ENCODE data around the gene ATXN1. TPM values are rescaled to one million over a fixed set of nuclear protein-coding genes. Genes with fewer than 3 reads are reported as not detected.

The ATXN1 gene
- total RNA-seq, 1 experiment from 2014 or later, result 8.1 TPM

DNA sequence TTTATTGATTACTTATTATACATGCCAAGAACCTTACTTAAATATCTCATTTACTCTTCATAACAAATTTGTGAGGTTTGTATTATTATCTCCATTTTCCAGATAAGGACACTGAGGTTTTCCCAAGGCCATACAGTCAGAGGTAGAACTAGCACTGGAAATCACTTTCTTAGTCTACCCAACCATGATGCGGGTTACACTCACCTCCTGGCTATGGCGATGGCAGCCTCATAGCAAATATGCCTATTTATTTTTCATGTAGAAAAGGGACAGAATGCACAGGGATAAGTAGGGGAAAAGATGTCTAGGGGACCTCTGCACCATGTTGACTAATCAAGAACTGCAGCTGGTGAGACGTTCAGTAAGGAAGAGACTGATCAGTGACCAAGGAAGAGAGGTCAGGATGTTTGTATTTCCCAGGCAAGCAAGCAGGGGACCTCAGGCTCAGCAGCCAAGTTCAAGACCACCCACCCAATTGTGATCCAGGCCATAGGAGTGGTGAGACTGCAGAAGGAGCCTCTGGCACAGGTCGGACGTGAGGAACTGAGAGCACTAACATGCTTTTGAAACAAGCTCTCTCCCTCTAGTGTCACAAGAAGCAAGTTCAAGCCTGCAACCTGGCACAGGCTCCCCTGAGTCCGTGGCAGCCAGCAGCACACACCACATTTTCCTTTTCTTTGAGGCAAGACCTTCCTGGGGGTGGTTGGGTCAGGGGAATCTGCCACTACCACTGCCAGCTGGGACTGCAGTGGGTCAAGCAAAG, 425.0 kb downstream of the ATXN1 start:
- TF ChIP-seq SMAD4 (CRISPR knock-in tag; IDR thresholded peaks at IDR 0.05) (no peak), ESRRA (CRISPR knock-in tag; IDR thresholded peaks at IDR 0.05; ENCODE audit: borderline replicate concordance) (no peak), FOXJ3 (CRISPR knock-in tag; IDR thresholded peaks at IDR 0.05; ENCODE audit: borderline replicate concordance) (no peak), GTF2I (CRISPR knock-in tag; conservative IDR thresholded peaks at IDR 0.05) (no peak), JAZF1 (CRISPR knock-in tag; IDR thresholded peaks at IDR 0.05) (no peak)
- TF ChIP-seq, protein P1, sequence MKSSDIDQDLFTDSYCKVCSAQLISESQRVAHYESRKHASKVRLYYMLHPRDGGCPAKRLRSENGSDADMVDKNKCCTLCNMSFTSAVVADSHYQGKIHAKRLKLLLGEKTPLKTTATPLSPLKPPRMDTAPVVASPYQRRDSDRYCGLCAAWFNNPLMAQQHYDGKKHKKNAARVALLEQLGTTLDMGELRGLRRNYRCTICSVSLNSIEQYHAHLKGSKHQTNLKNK (CRISPR knock-in tag; IDR thresholded peaks at IDR 0.05), result no peak
- TF ChIP-seq, protein P2, sequence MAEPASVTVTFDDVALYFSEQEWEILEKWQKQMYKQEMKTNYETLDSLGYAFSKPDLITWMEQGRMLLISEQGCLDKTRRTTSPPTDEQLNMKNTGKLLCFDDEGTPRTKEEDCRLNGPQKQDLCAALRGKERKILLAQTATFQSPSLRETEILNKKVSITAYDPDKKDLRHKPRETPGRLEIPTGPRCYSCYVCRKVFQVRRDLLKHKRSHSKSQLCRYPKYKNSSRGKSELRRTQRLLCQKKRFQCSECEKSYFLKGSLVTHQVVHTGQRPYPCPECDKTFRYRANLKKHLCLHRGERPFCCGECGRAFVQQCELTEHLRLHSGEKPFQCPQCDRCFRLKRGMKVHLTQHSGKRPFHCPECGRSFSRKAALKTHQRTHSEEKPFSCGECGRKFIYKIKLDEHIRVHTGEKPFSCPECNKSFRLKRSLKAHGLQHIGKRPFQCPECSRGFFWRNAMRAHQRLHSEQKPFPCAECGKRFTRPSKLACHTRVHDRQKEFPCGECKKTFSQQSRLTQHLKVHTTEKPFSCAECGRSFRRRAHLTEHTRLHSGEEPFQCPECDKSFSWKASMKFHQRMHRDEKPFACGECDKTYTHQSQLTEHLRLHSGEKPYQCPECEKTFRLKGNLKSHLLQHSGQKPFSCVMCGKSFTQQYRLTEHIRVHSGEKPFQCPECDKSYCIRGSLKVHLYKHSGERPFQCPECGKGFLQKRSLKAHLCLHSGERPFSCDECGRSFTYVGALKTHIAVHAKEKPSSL (CRISPR knock-in tag; conservative IDR thresholded peaks at IDR 0.05), result no peak
- TF ChIP-seq, protein P3, sequence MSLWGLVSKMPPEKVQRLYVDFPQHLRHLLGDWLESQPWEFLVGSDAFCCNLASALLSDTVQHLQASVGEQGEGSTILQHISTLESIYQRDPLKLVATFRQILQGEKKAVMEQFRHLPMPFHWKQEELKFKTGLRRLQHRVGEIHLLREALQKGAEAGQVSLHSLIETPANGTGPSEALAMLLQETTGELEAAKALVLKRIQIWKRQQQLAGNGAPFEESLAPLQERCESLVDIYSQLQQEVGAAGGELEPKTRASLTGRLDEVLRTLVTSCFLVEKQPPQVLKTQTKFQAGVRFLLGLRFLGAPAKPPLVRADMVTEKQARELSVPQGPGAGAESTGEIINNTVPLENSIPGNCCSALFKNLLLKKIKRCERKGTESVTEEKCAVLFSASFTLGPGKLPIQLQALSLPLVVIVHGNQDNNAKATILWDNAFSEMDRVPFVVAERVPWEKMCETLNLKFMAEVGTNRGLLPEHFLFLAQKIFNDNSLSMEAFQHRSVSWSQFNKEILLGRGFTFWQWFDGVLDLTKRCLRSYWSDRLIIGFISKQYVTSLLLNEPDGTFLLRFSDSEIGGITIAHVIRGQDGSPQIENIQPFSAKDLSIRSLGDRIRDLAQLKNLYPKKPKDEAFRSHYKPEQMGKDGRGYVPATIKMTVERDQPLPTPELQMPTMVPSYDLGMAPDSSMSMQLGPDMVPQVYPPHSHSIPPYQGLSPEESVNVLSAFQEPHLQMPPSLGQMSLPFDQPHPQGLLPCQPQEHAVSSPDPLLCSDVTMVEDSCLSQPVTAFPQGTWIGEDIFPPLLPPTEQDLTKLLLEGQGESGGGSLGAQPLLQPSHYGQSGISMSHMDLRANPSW (CRISPR knock-in tag; conservative IDR thresholded peaks at IDR 0.05; ENCODE audit: low read depth), result no peak
- TF ChIP-seq, protein P4, sequence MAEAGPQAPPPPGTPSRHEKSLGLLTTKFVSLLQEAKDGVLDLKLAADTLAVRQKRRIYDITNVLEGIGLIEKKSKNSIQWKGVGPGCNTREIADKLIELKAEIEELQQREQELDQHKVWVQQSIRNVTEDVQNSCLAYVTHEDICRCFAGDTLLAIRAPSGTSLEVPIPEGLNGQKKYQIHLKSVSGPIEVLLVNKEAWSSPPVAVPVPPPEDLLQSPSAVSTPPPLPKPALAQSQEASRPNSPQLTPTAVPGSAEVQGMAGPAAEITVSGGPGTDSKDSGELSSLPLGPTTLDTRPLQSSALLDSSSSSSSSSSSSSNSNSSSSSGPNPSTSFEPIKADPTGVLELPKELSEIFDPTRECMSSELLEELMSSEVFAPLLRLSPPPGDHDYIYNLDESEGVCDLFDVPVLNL (CRISPR knock-in tag; IDR thresholded peaks at IDR 0.05; ENCODE audit: borderline replicate concordance, low read depth), result no peak
- H3K4me1 Mint-ChIP-seq, result peaks cover 11% of the 10 kb centered on the region; the same call in 1 of the 2 replicates
- ChIA-PET CTCF (interaction anchor here (0.6 to 1.7 kb wide), 6 partner anchors 50 to 427 kb away, joined by 3 to 11 read pairs (median 4); no protein-coding TSS in a partner anchor), POLR2A (no interaction called here)
- H3K4me3 Mint-ChIP-seq, result no peak overlapping the region
- no peak overlapping the region for H3K27ac Mint-ChIP-seq
- no peaks in the 10 kb centered on the region for H3K27me3 Mint-ChIP-seq (ENCODE audit: low read depth)
- no peak for DNase-seq (ENCODE audit: low spot score)
- peaks cover 14% of the 10 kb centered on the region for H3K9me3 Mint-ChIP-seq
- no peaks in the 10 kb centered on the region for H3K36me3 Mint-ChIP-seq
- ATAC-seq, result no peak

DNA sequence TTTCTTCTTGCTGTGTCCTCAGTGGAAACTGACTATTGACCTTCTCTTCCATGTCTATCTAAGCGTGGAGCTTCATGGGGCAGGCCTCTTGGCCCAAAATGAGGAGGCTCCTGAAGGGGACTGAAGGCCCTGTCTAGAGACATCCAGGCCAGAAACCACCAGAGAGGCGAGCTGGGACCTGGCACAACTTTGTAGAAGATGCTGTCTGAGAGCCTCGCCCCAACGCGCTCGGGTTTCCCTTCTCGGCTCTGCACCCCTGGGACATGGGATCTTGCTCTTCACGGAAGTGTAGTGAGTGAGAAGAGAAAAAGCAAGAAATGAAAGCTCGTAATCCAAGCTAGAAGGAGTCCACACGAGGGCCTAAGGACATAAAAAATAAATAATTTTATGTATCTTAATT, 426.1 kb downstream of the ATXN1 start:
- no peak overlapping the region for H3K4me3 Mint-ChIP-seq
- TF ChIP-seq GABPB1 (CRISPR knock-in tag; IDR thresholded peaks at IDR 0.05), result no peak
- H3K27ac Mint-ChIP-seq, result no peak overlapping the region
- CTCF ChIA-PET, result no interaction called here
- no peaks in the 10 kb centered on the region for H3K36me3 Mint-ChIP-seq
- DNase-seq (ENCODE audit: low spot score), result no peak
- POLR2A ChIA-PET, result no interaction called here
- no peak for ATAC-seq
- peaks cover 4% of the 10 kb centered on the region for H3K9me3 Mint-ChIP-seq
- H3K4me1 Mint-ChIP-seq, result peaks cover 14% of the 10 kb centered on the region
- no peaks in the 10 kb centered on the region for H3K27me3 Mint-ChIP-seq (ENCODE audit: low read depth)

DNA sequence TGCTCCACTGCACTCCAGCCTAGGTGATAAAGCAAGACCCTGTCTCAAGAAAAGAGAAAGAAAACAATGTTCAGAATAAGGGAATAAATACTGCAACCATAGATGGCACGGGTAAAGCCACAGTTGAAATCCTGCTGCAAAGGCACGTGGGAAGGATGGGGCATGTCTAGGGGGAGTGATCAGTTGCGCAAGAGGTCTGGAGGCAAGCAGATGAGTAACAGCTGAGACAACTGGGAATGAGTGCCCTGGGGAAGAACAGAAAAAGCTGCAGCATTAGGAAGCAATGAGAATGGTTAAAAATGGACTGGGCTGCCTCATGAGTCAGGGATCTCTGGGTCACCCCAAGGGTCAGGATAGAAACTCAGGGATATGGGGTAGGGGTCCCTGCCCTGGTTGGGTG, 426.6 kb downstream of the ATXN1 start:
- H3K4me1 Mint-ChIP-seq, result peaks cover 14% of the 10 kb centered on the region
- no peak for DNase-seq (ENCODE audit: low spot score)
- no peak overlapping the region for H3K27ac Mint-ChIP-seq

More for the DNA sequence above, 426.6 kb downstream of the ATXN1 start:
- CTCF ChIA-PET, result no interaction called here
- no peak for TF ChIP-seq ZNF219 (CRISPR knock-in tag; IDR thresholded peaks at IDR 0.05; ENCODE audit: borderline replicate concordance)
- TF ChIP-seq ZNF263 (CRISPR knock-in tag; IDR thresholded peaks at IDR 0.05; ENCODE audit: low read depth), result no peak
- TF ChIP-seq IRF2 (CRISPR knock-in tag; IDR thresholded peaks at IDR 0.05; ENCODE audit: borderline replicate concordance, low read depth), result no peak
- no peak for TF ChIP-seq RELA (CRISPR knock-in tag; IDR thresholded peaks at IDR 0.05; ENCODE audit: borderline replicate concordance)
- TF ChIP-seq, protein P5, sequence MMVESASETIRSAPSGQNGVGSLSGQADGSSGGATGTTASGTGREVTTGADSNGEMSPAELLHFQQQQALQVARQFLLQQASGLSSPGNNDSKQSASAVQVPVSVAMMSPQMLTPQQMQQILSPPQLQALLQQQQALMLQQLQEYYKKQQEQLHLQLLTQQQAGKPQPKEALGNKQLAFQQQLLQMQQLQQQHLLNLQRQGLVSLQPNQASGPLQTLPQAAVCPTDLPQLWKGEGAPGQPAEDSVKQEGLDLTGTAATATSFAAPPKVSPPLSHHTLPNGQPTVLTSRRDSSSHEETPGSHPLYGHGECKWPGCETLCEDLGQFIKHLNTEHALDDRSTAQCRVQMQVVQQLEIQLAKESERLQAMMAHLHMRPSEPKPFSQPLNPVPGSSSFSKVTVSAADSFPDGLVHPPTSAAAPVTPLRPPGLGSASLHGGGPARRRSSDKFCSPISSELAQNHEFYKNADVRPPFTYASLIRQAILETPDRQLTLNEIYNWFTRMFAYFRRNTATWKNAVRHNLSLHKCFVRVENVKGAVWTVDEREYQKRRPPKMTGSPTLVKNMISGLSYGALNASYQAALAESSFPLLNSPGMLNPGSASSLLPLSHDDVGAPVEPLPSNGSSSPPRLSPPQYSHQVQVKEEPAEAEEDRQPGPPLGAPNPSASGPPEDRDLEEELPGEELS (CRISPR knock-in tag; IDR thresholded peaks at IDR 0.05), result no peak
- TF ChIP-seq, protein P6, sequence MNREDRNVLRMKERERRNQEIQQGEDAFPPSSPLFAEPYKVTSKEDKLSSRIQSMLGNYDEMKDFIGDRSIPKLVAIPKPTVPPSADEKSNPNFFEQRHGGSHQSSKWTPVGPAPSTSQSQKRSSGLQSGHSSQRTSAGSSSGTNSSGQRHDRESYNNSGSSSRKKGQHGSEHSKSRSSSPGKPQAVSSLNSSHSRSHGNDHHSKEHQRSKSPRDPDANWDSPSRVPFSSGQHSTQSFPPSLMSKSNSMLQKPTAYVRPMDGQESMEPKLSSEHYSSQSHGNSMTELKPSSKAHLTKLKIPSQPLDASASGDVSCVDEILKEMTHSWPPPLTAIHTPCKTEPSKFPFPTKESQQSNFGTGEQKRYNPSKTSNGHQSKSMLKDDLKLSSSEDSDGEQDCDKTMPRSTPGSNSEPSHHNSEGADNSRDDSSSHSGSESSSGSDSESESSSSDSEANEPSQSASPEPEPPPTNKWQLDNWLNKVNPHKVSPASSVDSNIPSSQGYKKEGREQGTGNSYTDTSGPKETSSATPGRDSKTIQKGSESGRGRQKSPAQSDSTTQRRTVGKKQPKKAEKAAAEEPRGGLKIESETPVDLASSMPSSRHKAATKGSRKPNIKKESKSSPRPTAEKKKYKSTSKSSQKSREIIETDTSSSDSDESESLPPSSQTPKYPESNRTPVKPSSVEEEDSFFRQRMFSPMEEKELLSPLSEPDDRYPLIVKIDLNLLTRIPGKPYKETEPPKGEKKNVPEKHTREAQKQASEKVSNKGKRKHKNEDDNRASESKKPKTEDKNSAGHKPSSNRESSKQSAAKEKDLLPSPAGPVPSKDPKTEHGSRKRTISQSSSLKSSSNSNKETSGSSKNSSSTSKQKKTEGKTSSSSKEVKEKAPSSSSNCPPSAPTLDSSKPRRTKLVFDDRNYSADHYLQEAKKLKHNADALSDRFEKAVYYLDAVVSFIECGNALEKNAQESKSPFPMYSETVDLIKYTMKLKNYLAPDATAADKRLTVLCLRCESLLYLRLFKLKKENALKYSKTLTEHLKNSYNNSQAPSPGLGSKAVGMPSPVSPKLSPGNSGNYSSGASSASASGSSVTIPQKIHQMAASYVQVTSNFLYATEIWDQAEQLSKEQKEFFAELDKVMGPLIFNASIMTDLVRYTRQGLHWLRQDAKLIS (CRISPR knock-in tag; IDR thresholded peaks at IDR 0.05; ENCODE audit: borderline replicate concordance), result no peak
- TF ChIP-seq SMAD4 (CRISPR knock-in tag; IDR thresholded peaks at IDR 0.05), result no peak
- no peak for TF ChIP-seq NFATC4 (CRISPR knock-in tag; IDR thresholded peaks at IDR 0.05)
- POLR2A ChIA-PET, result no interaction called here
- Mint-ChIP-seq H3K9me3 (no peaks in the 10 kb centered on the region), H3K36me3 (no peaks in the 10 kb centered on the region), H3K4me3 (no peak overlapping the region), H3K27me3 (ENCODE audit: low read depth) (no peaks in the 10 kb centered on the region)
- no peak for ATAC-seq

Data from WTC11 (cell line).